Activated effector memory CD4-positive, alpha-beta T cell treated with anti-CD3 and anti-CD28 coated beads, Interleukin-2, amount 50 U/mL, for 16 hours (primary cell): ENCODE results near the gene RNF8.
A peak's percentile ranks its signal among the peaks of the same experiment; 100 is the strongest.
"Not testable (repeated sequence)": the region's sequence is repeated elsewhere in the genome, so short reads cannot be mapped to it uniquely, and the experiment has no call there.

ENCODE experiments used
- DNase-seq: peaks from one replicate; pipeline ENCODE4 v3.0.0-alpha.2; 2020

The RNF8 gene

GRCh38 chr6:37401658-37402057 is 47.9 kb downstream of the RNF8 start:
- DNase-seq = not testable (repeated sequence)

GRCh38 chr6:37406726-37407341 is 53.1 kb downstream of the RNF8 start:
- DNase-seq = no peak

DNA sequence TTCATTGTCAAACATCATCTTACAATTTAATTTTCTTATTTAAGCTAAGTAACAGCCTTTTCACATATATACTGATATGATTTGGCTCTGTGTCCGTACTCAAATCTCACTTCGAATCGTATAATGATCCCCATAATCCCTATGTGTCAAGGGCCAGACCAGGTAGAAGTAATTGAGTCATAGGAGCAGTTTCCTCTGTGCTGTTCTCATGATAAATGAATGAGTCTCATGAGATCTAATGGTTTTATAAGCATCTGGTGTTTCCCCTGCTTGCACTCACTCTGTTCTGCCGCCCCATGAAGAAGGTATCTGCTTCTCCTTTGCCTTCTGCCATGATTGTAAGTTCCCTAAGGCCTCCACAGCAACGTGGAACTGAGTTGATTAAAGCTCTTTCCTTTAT is 54.2 kb downstream of the RNF8 start:
- DNase-seq = no peak

DNA sequence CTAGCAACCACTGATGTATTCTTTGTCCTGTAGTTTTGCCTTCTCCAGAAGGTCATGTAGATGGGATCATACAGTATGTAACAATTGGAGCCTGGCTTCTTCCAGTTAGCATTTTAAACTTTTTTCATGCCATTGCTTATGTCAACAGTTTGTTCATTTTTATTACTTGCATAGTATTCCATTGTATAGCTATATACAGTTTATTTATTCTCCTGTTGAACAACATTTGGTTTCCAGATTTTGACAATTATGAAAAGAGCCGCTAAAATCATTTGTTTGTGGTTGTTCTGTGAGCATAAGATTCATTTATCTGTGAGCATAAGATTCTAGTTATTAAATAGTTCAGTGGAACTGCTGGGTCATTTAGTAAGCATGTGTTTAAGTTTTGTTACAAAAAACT is 55.7 kb downstream of the RNF8 start:
- DNase-seq = no peak

DNA sequence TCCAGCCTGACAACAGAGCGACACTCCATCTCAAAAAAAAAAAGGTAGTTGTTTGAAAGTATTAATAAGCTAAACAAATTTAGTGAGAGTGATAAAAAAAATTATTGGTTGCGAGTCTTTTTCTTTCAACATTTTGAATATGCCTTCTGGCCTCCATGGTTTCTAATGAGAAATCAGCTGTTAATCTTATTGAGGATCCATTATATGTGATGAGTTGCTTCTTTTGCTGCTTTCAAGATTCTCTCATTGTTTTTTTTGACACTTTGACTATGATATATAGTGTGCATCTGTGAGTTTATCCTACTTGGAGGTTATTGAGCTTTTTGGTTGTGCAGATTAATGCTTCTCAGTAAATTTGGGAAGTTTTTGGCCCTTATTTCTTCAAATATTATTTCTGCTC is 63.6 kb downstream of the RNF8 start:
- DNase-seq = no peak

- no peak for DNase-seq
These were observed 64.9 kb downstream of the RNF8 start for GRCh38 chr6:37418722-37419121.

GRCh38 chr6:37426058-37426944 is 72.5 kb downstream of the RNF8 start:
- DNase-seq = no peak

DNA sequence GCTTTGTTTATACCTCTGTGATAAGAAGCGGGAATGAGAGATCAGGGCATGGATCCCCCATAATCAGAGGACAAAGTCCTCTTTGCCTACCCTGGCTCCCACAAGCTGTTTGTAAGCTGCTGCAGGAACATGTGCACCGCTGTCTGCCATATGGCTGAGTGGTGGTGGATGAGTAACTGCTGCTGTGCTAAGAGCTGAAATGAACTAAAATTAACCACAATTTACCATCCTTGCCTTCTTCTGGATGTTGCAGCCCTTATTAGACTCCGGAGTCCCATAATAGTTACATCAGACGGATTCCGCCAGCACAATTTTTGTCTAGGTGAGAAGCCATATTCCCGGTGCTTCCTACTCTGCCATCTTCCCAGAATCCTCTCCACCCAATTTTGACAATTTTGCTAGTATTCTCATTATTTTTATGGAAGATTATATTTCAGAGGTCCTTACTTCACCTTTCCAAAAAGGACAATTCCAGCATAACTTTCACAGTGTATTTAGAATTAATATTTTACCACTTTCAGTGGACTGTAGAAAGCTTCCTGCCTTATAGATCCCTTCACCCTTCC is 73.2 kb downstream of the RNF8 start:
- no peak for DNase-seq

- no peak for DNase-seq
These were observed 75.6 kb downstream of the RNF8 start for GRCh38 chr6:37429352-37429750.

- no peak for DNase-seq
These were observed 78.8 kb downstream of the RNF8 start for GRCh38 chr6:37432590-37432915.

DNA sequence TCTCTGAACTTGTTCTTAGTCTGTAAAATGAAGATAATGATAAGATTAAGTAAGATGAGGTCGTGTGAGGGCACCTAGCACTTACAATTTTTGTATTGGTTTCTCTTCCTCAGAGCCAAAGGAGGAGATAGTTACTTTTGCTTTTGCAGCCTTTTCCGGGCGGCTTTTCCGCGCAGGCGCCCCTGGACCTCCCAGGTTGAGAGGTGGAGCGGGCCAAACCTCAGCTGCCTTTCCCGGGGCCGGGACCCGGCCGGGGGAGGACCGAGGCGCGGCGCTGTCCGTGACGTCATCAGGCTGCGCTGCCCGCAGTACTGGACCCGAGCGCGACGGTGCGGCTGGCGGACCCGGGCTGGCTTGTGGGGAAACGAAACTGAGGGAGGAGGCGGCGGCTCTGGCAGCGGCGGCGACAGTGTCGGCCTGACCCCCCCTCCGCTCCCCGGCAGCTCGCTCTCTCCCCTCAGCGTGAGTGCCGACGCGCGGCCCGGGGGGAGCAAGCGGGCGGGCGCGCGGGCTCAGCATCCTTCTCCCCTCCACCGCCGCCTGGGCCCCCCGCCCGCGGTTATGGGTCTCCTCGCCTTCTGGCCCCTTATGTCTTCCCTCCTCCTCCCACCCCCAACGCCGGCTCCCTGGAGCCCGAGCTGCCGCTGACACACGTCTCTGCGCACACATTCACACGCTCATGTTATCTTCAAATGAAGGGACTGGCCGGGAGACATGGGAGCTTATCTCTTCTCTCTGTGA is 79.3 kb downstream of the RNF8 start, which contains the start of gene CMTR1:
Gene CMTR1 (plus strand): TSS at position 306 of the 741 bp plus-strand sequence. CDS start 2,409 bp downstream, outside the sequence.
- DNase-seq = peak; percentile 99

- DNase-seq = peak; percentile 77
These were observed 80.0 kb downstream of the RNF8 start for GRCh38 chr6:37433657-37434271.

- DNase-seq = no peak
These were observed 81.6 kb downstream of the RNF8 start for GRCh38 chr6:37435373-37435772.

DNA sequence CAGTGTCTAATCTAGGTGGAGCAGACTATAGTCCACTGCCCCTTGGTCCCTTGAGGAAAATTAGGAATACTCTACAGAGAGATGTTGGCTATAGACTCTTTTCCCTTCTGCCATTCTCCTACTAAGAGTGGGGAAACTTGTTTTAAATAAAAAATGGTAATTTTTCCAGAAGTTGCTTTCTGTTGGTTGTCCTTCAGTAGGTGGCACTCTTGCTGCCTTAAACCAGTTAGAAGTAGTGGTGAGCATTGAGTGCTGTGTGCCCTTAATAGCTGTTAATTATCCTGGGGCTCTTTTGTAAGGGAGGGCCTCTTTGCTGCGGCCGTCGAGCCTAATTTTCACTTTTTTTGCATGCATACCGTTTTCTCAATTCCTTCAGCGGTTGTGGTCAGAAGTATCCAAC is 82.0 kb downstream of the RNF8 start:
- DNase-seq = no peak

- no peak for DNase-seq
These were observed 85.1 kb downstream of the RNF8 start for GRCh38 chr6:37438930-37439329.

GRCh38 chr6:37441651-37442050 is 87.9 kb downstream of the RNF8 start:
- no peak for DNase-seq

- no peak for DNase-seq
These were observed 88.8 kb downstream of the RNF8 start for GRCh38 chr6:37442416-37443215.

GRCh38 chr6:37443216-37443542 is 89.4 kb downstream of the RNF8 start:
- not testable (repeated sequence) for DNase-seq
